ENCODE results near the gene KIF1A.
A peak's percentile ranks its signal among the peaks of the same experiment; 100 is the strongest.
"Not testable (repeated sequence)": the region's sequence is repeated elsewhere in the genome, so short reads cannot be mapped to it uniquely, and the experiment has no call there.

Gene KIF1A

DNA sequence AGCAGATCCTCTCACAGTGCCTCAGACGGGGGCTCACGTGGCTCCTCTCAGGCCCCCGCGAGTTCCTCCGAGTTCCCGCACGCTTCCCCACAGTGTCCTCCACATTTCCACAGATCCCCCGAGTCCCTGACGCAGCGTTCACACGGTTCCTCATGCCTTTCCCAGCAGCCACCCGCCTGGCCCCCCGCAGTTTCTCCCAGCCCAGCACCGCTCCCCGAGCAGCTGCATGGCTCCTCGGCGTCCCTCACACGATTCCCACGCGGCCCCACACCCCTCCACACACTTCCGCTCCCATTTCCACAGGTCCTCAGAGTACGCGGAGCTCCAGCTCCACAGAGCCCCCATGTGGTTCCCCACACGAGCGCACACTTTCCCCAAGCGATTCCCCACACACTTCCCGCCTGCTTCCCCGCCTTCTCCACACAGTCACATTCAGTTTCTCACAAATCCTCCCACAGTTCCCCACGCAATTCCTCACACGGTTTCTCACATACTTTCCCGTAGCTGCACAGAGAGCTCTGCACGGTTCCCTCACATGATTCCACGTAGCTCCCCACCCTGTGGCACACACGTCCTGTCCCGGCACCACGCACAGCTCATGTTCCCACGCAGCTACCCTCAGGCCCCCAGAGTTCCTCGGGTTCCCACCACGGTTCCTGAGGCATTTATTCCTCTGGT, 39.9 kb downstream of the KIF1A start:
- TF ChIP-seq, protein P1, sequence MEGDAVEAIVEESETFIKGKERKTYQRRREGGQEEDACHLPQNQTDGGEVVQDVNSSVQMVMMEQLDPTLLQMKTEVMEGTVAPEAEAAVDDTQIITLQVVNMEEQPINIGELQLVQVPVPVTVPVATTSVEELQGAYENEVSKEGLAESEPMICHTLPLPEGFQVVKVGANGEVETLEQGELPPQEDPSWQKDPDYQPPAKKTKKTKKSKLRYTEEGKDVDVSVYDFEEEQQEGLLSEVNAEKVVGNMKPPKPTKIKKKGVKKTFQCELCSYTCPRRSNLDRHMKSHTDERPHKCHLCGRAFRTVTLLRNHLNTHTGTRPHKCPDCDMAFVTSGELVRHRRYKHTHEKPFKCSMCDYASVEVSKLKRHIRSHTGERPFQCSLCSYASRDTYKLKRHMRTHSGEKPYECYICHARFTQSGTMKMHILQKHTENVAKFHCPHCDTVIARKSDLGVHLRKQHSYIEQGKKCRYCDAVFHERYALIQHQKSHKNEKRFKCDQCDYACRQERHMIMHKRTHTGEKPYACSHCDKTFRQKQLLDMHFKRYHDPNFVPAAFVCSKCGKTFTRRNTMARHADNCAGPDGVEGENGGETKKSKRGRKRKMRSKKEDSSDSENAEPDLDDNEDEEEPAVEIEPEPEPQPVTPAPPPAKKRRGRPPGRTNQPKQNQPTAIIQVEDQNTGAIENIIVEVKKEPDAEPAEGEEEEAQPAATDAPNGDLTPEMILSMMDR (IDR thresholded peaks at IDR 0.05; ENCODE audit: low read depth, low read length), result no peak
- DNase-seq, result no peak
- H3K27me3 ChIP-seq, result no peaks in the 10 kb centered on the region
- H3K4me1 ChIP-seq, result no peaks in the 10 kb centered on the region
- no peak overlapping the region for H3K4me3 ChIP-seq (ENCODE audit: low read depth, low read length)
- no peaks in the 10 kb centered on the region for H3K9me3 ChIP-seq
- H3K36me3 ChIP-seq, result peaks cover 4% of the 10 kb centered on the region; the same call in 1 of the 2 replicates

DNA sequence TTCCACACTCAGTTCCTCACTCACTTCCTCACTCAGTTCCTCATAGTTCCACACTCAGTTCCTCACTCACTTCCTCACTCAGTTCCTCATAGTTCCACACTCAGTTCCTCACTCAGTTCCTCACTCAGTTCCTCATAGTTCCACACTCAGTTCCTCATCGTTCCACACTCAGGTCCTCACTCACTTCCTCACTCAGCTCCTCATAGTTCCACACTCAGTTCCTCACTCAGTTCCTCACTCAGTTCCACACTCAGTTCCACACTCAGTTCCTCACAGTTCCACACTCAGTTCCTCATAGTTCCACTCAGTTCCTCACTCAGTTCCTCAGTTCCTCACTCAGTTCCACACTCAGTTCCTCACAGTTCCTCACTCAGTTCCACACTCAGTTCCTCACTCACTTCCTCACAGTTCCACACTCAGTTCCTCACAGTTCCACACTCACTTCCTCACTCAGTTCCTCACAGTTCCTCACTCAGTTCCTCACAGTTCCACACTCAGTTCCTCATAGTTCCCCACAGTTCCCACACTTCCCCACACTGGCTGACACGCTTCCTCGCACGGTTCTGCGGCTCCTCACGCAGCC, 40.7 kb downstream of the KIF1A start:
- H3K36me3 ChIP-seq; H3K9me3 ChIP-seq; H3K27me3 ChIP-seq; DNase-seq; H3K4me3 ChIP-seq (ENCODE audit: low read depth, low read length); H3K4me1 ChIP-seq: not testable (repeated sequence)

DNA sequence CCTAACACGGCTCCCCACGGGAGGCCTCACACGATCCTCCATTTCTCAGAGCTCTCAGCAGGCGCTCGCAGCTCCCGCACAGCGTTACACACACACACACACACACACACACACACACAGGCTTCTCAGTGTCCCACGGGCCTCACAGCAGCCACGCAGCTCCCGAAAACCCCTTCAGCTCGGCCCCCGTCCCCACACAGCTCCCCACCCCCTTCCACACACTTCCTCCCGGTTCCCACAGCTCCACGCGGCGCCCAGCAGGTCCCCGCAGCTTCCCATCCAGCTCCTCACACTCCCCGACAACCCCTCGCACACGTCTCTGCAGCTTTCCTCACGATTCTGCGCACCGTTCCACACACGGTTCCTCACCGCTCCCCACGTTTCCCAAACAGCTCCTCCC, 41.6 kb downstream of the KIF1A start:
- Histone ChIP-seq H3K36me3 (peaks cover 4% of the 10 kb centered on the region; the same call in 1 of the 2 replicates), H3K27me3 (no peaks in the 10 kb centered on the region), H3K4me1 (no peaks in the 10 kb centered on the region), H3K4me3 (ENCODE audit: low read depth, low read length) (no peak overlapping the region), H3K9me3 (no peaks in the 10 kb centered on the region)
- DNase-seq, result no peak
- TF ChIP-seq, protein P1 (IDR thresholded peaks at IDR 0.05; ENCODE audit: low read depth, low read length), result no peak

DNA sequence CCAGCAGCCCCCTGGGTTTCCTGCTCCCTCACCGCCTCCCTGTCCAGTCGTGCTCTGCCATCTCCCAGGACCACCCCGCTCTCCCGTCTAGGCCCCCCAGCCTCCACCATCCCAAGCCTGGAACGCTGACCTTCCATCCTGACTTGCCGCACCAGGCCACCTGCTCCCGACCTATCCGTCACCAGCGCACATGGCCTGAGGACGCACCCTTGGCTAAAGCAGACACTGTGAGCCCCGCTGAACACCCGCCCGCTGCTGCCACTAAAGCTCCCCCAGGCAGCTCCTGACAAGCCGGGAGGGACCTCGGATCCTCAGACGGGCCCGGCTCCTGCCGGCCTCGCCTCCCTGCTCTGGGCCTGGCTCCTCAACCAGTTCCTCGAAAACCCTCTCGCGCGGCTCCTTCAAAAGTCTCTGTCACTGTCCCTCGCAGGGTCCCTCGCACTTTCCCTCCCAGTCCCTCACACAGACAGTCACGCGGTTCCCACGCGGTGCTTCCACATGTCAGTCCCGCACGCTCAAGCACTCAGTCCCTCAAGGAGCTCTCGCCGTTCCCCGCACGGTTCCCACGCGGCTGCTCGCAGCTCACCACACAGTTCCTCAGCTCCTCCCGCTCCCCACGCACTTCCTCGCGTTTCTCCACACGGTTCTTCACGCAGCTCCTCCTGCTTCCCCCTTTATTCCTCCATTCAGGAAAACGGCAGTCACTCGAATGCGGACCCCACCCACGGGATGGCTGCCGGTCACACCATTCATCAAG, 42.4 kb downstream of the KIF1A start:
- Histone ChIP-seq H3K36me3 (peaks cover 5% of the 10 kb centered on the region; the same call in 1 of the 2 replicates), H3K9me3 (no peaks in the 10 kb centered on the region), H3K4me3 (ENCODE audit: low read depth, low read length) (no peak overlapping the region), H3K4me1 (no peaks in the 10 kb centered on the region), H3K27me3 (no peaks in the 10 kb centered on the region)
- TF ChIP-seq, protein P1 (IDR thresholded peaks at IDR 0.05; ENCODE audit: low read depth, low read length), result no peak
- DNase-seq, result no peak

DNA sequence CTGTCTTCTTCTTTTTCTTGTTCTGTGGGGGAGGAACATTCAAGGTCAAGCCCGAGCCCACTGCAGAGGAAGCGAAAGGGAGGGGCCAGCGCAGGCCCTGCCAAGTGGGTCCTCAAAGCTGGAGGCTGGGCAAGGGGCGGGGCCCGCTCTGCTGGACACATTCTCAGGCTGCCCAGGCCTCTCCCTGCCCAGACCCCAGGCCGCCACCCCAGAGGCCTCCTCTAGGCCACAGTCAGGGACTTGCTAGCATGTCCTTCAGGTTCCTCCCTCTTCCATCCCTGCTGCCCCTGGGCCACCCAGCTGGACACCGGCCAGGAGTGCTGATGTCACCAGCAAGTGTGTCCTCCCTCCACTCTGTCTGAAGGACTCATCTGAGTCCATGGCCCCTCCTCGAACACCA, 44.1 kb downstream of the KIF1A start:
- Histone ChIP-seq H3K4me1 (no peaks in the 10 kb centered on the region), H3K36me3 (peaks cover 5% of the 10 kb centered on the region; the same call in 1 of the 2 replicates), H3K4me3 (ENCODE audit: low read depth, low read length) (no peak overlapping the region), H3K27me3 (no peaks in the 10 kb centered on the region), H3K9me3 (no peaks in the 10 kb centered on the region)
- TF ChIP-seq, protein P1 (IDR thresholded peaks at IDR 0.05; ENCODE audit: low read depth, low read length), result no peak
- peak; percentile 36 for DNase-seq

DNA sequence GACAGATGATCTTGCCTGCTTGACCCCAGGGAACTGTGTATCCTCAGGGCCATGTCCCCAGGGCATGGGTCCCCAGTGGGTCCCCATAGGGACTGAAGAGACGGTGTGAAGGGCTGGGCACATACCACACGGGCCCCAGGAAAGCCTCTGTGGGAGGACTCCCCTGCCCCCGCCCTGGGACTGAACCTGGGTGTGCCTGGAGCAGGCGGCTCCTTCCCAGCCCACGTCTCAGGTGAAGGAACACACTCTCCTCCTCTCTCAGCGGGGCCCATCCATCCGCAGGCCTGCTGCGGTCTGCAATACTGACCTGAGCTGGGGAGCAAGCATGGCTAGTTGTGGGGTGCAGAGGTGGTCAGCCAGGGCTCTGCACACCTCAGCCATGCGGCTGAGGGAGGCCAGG, 45.2 kb downstream of the KIF1A start:
- Histone ChIP-seq H3K4me3 (ENCODE audit: low read depth, low read length) (no peak overlapping the region), H3K27me3 (no peaks in the 10 kb centered on the region), H3K9me3 (no peaks in the 10 kb centered on the region), H3K4me1 (no peaks in the 10 kb centered on the region), H3K36me3 (peaks cover 5% of the 10 kb centered on the region; the same call in 1 of the 2 replicates)
- no peak for DNase-seq
- TF ChIP-seq, protein P1 (IDR thresholded peaks at IDR 0.05; ENCODE audit: low read depth, low read length), result no peak
